ENCODE measurements around the gene PER2. TPM values are rescaled to one million over a fixed set of nuclear protein-coding genes. Genes with fewer than 3 reads are reported as not detected.

Gene PER2
- total and polyA plus RNA-seq, 2 of the 13 experiments (the other 11 are each of a cell fraction or from before 2014, with no cell fraction given), result 5.1 to 9.4 TPM

DNA sequence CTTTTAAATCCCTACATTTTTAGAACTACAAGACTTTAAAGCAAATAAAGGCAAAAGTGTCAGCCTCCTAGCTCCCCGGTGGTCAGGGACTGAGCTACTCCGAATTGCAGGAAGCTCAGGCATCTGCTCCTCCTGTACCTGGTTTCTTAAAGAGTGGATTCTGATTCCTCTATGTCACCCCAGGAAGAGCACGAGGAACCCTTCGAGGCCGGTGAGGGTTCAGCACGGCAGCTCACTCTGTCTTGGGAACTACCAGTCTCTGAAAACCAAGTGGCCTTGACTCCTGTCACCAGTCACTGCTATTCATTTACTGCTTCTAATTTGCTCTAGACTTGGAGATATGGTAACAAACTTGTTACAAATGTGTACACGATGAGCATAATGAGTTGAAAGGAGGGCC is 2.3 kb downstream of the PER2 start (continued):
- TF ChIP-seq ZNF749 (CRISPR knock-in tag; IDR thresholded peaks at IDR 0.05; ENCODE audit: borderline replicate concordance) (no peak), KLF9 (CRISPR knock-in tag; IDR thresholded peaks at IDR 0.05; ENCODE audit: low read depth) (no peak), ZNF207 (IDR thresholded peaks at IDR 0.05; ENCODE audit: borderline replicate concordance) (no peak), ZBTB7A (CRISPR knock-in tag; IDR thresholded peaks at IDR 0.05) (no peak), ISL2 (CRISPR knock-in tag; IDR thresholded peaks at IDR 0.05) (no peak), ATF7-NPFF (CRISPR knock-in tag; IDR thresholded peaks at IDR 0.05; ENCODE audit: low read depth) (no peak), SIN3A (IDR thresholded peaks at IDR 0.05; ENCODE audit: borderline replicate concordance, low read depth, low read length) (no peak), DR1 (CRISPR knock-in tag; IDR thresholded peaks at IDR 0.05) (no peak), SIX1 (CRISPR knock-in tag; IDR thresholded peaks at IDR 0.05; ENCODE audit: borderline replicate concordance) (no peak), CBX2 (IDR thresholded peaks at IDR 0.05; ENCODE audit: low read depth, low read length) (no peak), CBX2 (CRISPR knock-in tag; IDR thresholded peaks at IDR 0.05; ENCODE audit: low read depth) (no peak), ZNF598 (CRISPR knock-in tag; IDR thresholded peaks at IDR 0.05; ENCODE audit: borderline replicate concordance) (no peak), HOXA5 (CRISPR knock-in tag; IDR thresholded peaks at IDR 0.05) (no peak), ZNF30 (CRISPR knock-in tag; IDR thresholded peaks at IDR 0.05) (no peak), NRL (CRISPR knock-in tag; IDR thresholded peaks at IDR 0.05; ENCODE audit: borderline replicate concordance) (no peak), ZNF317 (CRISPR knock-in tag; IDR thresholded peaks at IDR 0.05) (no peak), ZNF547 (CRISPR knock-in tag; IDR thresholded peaks at IDR 0.05) (no peak), ZNF768 (CRISPR knock-in tag; IDR thresholded peaks at IDR 0.05) (no peak), MIER2 (CRISPR knock-in tag; IDR thresholded peaks at IDR 0.05) (no peak), ZNF264 (CRISPR knock-in tag; IDR thresholded peaks at IDR 0.05) (no peak), REXO4 (CRISPR knock-in tag; IDR thresholded peaks at IDR 0.05; ENCODE audit: borderline replicate concordance) (no peak), RELA (CRISPR knock-in tag; IDR thresholded peaks at IDR 0.05) (no peak), LCORL (IDR thresholded peaks at IDR 0.05) (no peak), LCORL (CRISPR knock-in tag; IDR thresholded peaks at IDR 0.05) (no peak), ZNF746 (CRISPR knock-in tag; IDR thresholded peaks at IDR 0.05) (no peak), ZFP36L1 (CRISPR knock-in tag; IDR thresholded peaks at IDR 0.05) (peak; percentile 25; the same call in 1 of the 2 replicates), TEAD2 (CRISPR knock-in tag; IDR thresholded peaks at IDR 0.05) (0 out of 2 replicates have a peak, but pooled peaks have one; percentile 7)
- TF ChIP-seq, protein P1, sequence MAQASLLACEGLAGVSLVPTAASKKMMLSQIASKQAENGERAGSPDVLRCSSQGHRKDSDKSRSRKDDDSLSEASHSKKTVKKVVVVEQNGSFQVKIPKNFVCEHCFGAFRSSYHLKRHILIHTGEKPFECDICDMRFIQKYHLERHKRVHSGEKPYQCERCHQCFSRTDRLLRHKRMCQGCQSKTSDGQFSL (CRISPR knock-in tag; IDR thresholded peaks at IDR 0.05), result no peak
- TF ChIP-seq, protein P2, sequence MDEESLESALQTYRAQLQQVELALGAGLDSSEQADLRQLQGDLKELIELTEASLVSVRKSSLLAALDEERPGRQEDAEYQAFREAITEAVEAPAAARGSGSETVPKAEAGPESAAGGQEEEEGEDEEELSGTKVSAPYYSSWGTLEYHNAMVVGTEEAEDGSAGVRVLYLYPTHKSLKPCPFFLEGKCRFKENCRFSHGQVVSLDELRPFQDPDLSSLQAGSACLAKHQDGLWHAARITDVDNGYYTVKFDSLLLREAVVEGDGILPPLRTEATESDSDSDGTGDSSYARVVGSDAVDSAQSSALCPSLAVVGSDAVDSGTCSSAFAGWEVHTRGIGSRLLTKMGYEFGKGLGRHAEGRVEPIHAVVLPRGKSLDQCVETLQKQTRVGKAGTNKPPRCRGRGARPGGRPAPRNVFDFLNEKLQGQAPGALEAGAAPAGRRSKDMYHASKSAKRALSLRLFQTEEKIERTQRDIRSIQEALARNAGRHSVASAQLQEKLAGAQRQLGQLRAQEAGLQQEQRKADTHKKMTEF (CRISPR knock-in tag; IDR thresholded peaks at IDR 0.05), result no peak
- TF ChIP-seq, protein P3, sequence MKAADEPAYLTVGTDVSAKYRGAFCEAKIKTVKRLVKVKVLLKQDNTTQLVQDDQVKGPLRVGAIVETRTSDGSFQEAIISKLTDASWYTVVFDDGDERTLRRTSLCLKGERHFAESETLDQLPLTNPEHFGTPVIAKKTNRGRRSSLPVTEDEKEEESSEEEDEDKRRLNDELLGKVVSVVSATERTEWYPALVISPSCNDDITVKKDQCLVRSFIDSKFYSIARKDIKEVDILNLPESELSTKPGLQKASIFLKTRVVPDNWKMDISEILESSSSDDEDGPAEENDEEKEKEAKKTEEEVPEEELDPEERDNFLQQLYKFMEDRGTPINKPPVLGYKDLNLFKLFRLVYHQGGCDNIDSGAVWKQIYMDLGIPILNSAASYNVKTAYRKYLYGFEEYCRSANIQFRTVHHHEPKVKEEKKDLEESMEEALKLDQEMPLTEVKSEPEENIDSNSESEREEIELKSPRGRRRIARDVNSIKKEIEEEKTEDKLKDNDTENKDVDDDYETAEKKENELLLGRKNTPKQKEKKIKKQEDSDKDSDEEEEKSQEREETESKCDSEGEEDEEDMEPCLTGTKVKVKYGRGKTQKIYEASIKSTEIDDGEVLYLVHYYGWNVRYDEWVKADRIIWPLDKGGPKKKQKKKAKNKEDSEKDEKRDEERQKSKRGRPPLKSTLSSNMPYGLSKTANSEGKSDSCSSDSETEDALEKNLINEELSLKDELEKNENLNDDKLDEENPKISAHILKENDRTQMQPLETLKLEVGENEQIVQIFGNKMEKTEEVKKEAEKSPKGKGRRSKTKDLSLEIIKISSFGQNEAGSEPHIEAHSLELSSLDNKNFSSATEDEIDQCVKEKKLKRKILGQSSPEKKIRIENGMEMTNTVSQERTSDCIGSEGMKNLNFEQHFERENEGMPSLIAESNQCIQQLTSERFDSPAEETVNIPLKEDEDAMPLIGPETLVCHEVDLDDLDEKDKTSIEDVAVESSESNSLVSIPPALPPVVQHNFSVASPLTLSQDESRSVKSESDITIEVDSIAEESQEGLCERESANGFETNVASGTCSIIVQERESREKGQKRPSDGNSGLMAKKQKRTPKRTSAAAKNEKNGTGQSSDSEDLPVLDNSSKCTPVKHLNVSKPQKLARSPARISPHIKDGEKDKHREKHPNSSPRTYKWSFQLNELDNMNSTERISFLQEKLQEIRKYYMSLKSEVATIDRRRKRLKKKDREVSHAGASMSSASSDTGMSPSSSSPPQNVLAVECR (CRISPR knock-in tag; IDR thresholded peaks at IDR 0.05; ENCODE audit: borderline replicate concordance), result peak; percentile 35; the same call in 1 of the 2 replicates
